Keratinocyte (primary cell): ENCODE measurements around the gene HMGXB3. TPM values are rescaled to one million over a fixed set of nuclear protein-coding genes. Genes with fewer than 3 reads are reported as not detected.

Experiments
- DNase-seq: peaks from one replicate; pipeline ENCODE4 v3.0.0-alpha.2; 2011; ENCODE audit warnings: low read depth, missing footprints, low spot score
- FAIRE-seq: peaks from 2 replicates; lab custom pipeline; 2011; peaks lifted over from hg19 to GRCh38; lab: Jason Lieb, UNC
- H2AFZ ChIP-seq: 2 replicates; pipeline ENCODE4 v1.6.0; 2012; ENCODE audit warnings: low read length, control low read depth, inconsistent platforms; ENCODE audit not compliant: control insufficient read depth
- H3K27ac ChIP-seq: 2 replicates; pipeline ENCODE4 v1.5.1; 2011; ENCODE audit warnings: low read length; ENCODE audit not compliant: control insufficient read depth, insufficient read depth
- H3K27me3 ChIP-seq: 3 replicates; pipeline ENCODE4 v1.6.0; 2011; ENCODE audit warnings: low read length; ENCODE audit not compliant: control insufficient read depth, insufficient read depth; ENCODE audit errors: extremely low read depth
- H3K36me3 ChIP-seq, 2 experiments: 2 replicates in 1 of 2; 3 replicates in 1 of 2; pipeline ENCODE4 v1.5.1; 2011; ENCODE audit warnings: low read length in 2 of 2, mild to moderate bottlenecking in 1 of 2; ENCODE audit not compliant: control insufficient read depth in 2 of 2, insufficient read depth in 2 of 2; ENCODE audit errors: extremely low read depth in 1 of 2
- H3K4me1 ChIP-seq: 3 replicates; pipeline ENCODE4 v1.5.1; 2011; ENCODE audit warnings: low read length; ENCODE audit not compliant: control insufficient read depth, insufficient read depth; ENCODE audit errors: extremely low read depth
- H3K4me2 ChIP-seq: 3 replicates; pipeline ENCODE4 v1.6.0; 2011; ENCODE audit warnings: low read depth, low read length; ENCODE audit not compliant: control insufficient read depth, insufficient read depth; ENCODE audit errors: extremely low read depth
- H3K4me3 ChIP-seq, 3 experiments: fragments of 200-600 bp in 1 of 3; sonication (generic) in 1 of 3; 2 replicates in 2 of 3; 3 replicates in 1 of 3; pipeline ENCODE4 v1.5.1; 2011 to 2016; ENCODE audit warnings: low read length in 3 of 3, mild to moderate bottlenecking in 3 of 3, control low read depth in 2 of 3, inconsistent platforms in 1 of 3, low read depth in 1 of 3, mixed read lengths in 1 of 3, mixed run types in 1 of 3, moderate library complexity in 1 of 3; ENCODE audit not compliant: control insufficient read depth in 2 of 3, insufficient read depth in 2 of 3; ENCODE audit errors: extremely low read depth in 1 of 3
- H3K79me2 ChIP-seq: 2 replicates; pipeline ENCODE4 v1.6.0; 2012; ENCODE audit warnings: low read length; ENCODE audit not compliant: control insufficient read depth, insufficient read depth
- H3K9ac ChIP-seq: 3 replicates; pipeline ENCODE4 v1.6.0; 2011; ENCODE audit warnings: low read length; ENCODE audit not compliant: control insufficient read depth, insufficient read depth; ENCODE audit errors: extremely low read depth
- H3K9me1 ChIP-seq: 3 replicates; pipeline ENCODE4 v1.6.0; 2011; ENCODE audit warnings: low read length; ENCODE audit not compliant: control insufficient read depth, insufficient read depth; ENCODE audit errors: extremely low read depth
- H3K9me3 ChIP-seq: 2 replicates; pipeline ENCODE4 v1.5.1; 2012; ENCODE audit warnings: low read depth, low read length; ENCODE audit not compliant: control insufficient read depth
- H4K20me1 ChIP-seq: 3 replicates; pipeline ENCODE4 v1.6.0; 2011; ENCODE audit warnings: low read length; ENCODE audit not compliant: control insufficient read depth, insufficient read depth; ENCODE audit errors: extremely low read depth
- EZH2 ChIP-seq: IDR thresholded peaks from one replicate; pipeline ENCODE4 v1.6.1; 2012; ENCODE audit warnings: inconsistent platforms, mild to moderate bottlenecking, low read length, moderate library complexity
- dilution Hi-C: fragments of 300-500 bp; cut with MboI; formaldehyde crosslinking; loops from one replicate; pipeline ENCODE4 v1.7.0; 2020; ENCODE audit warnings: low sequenced_read_pairs; ENCODE audit not compliant: extremely low pct_ligation_motif_present
- polyA plus RNA-seq, 5 experiments: library from polyadenylated mRNA; depleted of rRNA in 3 of 5; stranded (reverse) in 3 of 5; stranded (forward) in 1 of 5; unstranded in 1 of 5; fragments of >200 nt; gene quantifications; 1 replicate in 1 of 5; 2 replicates in 3 of 5; 3 replicates in 1 of 5; pipeline versions ENCODE4 v1.2.1 to v1.2.3, GENCODE V29; 2011 to 2012; ENCODE audit warnings: missing spikeins in 2 of 5, low read depth in 1 of 5, low replicate concordance in 1 of 5
- TF ChIP-seq, protein P1 (sequence below), 3 experiments: IDR thresholded peaks in 1 of 3; conservative IDR thresholded peaks in 1 of 3; optimal IDR thresholded peaks in 1 of 3; 2 replicates in 2 of 3; 3 replicates in 1 of 3; pipeline versions ENCODE3 to v1.5.1; 2011; ENCODE audit warnings: low read length in 3 of 3, mild to moderate bottlenecking in 3 of 3, moderate library complexity in 2 of 3, control low read depth in 1 of 3, inconsistent platforms in 1 of 3; ENCODE audit not compliant: insufficient read depth in 2 of 3; ENCODE audit errors: extremely low read depth in 1 of 3

Gene HMGXB3
- polyA plus RNA-seq, 1 donor (not counting 4 experiments of a cell fraction or from before 2014, with no cell fraction given): 39.4 TPM

DNA sequence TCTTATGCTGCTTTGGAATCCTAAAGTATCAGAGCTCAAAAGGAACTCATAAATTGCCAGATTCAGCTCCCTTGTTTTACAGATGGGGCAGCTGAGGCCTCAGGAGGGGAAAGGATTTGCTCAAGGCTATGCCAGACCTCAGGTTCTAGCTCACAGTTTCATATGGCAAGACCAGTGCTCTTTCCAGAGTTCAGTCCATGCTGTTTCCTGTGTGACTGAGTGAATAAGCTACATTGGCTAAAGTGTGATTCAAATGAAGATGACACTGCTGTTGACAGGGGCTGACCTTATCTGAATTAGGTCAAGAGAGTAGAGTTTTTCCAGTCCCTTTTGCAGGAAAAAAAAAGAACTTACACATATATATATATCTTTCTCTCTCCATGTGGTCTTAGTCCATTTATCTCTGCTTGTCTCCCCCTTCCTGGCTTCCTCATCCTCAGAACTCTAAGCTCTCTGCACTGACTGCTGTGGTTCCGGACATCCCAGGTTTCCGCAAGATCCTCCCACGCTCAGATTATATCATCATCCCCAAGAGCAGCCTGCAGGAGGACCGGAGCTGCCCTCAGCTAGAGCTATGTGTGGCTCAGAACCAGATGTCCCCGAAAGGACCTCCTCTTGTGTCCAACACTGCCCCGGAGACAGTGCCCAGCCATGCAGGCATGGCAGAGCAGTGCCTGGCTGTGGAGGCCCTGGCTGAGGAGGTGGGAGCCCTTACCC, 9.3 kb downstream of the HMGXB3 start:
- Histone ChIP-seq H3K36me3 (peaks cover 35 to 54% of the 10 kb centered on the region in 2 experiments), H3K9me3 (no peaks in the 10 kb centered on the region), H3K4me1 (peaks cover 3% of the 10 kb centered on the region), H2AFZ (no peak overlapping the region), H3K27me3 (no peaks in the 10 kb centered on the region), H3K4me3 (no peak overlapping the region), H3K79me2 (peaks cover 47% of the 10 kb centered on the region), H3K4me2 (no peak overlapping the region), H3K9me1 (peaks cover 6% of the 10 kb centered on the region), H3K9ac (no peak overlapping the region), H3K27ac (no peak overlapping the region), H4K20me1 (no peaks in the 10 kb centered on the region)
- FAIRE-seq: no peak
- no peak for DNase-seq
- dilution Hi-C loops: no loop called here
- TF ChIP-seq, protein P1, sequence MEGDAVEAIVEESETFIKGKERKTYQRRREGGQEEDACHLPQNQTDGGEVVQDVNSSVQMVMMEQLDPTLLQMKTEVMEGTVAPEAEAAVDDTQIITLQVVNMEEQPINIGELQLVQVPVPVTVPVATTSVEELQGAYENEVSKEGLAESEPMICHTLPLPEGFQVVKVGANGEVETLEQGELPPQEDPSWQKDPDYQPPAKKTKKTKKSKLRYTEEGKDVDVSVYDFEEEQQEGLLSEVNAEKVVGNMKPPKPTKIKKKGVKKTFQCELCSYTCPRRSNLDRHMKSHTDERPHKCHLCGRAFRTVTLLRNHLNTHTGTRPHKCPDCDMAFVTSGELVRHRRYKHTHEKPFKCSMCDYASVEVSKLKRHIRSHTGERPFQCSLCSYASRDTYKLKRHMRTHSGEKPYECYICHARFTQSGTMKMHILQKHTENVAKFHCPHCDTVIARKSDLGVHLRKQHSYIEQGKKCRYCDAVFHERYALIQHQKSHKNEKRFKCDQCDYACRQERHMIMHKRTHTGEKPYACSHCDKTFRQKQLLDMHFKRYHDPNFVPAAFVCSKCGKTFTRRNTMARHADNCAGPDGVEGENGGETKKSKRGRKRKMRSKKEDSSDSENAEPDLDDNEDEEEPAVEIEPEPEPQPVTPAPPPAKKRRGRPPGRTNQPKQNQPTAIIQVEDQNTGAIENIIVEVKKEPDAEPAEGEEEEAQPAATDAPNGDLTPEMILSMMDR (optimal IDR thresholded peaks at IDR 0.05 in 1 of 3, IDR thresholded peaks at IDR 0.05 in 1 of 3, conservative IDR thresholded peaks at IDR 0.05 in 1 of 3; ENCODE audit: extremely low read depth in 1 of 3, insufficient read depth in 2 of 3, low read length in 3 of 3): no peak
- no peak for TF ChIP-seq EZH2

DNA sequence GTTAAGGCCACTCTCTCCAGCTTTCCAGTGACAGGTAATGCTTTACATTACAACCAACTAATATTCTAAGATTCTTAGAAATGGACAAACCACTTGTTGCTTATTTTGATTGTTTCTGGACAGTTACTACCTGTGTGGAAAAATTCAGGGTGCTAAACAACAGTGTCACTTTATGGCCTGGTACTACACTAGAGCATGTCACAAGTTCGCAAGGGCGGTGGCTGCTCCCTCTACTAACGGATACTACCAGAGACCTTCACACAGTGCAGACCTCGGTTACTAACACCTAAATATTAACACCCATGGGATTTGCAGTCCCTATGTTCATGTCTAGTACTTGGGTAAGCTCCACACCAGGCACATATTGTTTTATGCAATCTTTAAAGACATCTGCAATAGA, 13.4 kb downstream of the HMGXB3 start:
- dilution Hi-C loops: no loop called here
- no peak for TF ChIP-seq EZH2
- TF ChIP-seq, protein P1 (optimal IDR thresholded peaks at IDR 0.05 in 1 of 3, IDR thresholded peaks at IDR 0.05 in 1 of 3, conservative IDR thresholded peaks at IDR 0.05 in 1 of 3; ENCODE audit: extremely low read depth in 1 of 3, insufficient read depth in 2 of 3, low read length in 3 of 3): no peak
- peaks cover 38 to 47% of the 10 kb centered on the region in 2 experiments for H3K36me3 ChIP-seq
- no peaks in the 10 kb centered on the region for H3K27me3 ChIP-seq
- no peak overlapping the region for H3K9ac ChIP-seq
- H4K20me1 ChIP-seq: no peaks in the 10 kb centered on the region
- H3K9me3 ChIP-seq: peaks cover 8% of the 10 kb centered on the region
- peaks cover 32% of the 10 kb centered on the region for H3K79me2 ChIP-seq
- peaks cover 3% of the 10 kb centered on the region for H3K9me1 ChIP-seq
- no peak overlapping the region for H3K4me3 ChIP-seq
- H3K27ac ChIP-seq: no peak overlapping the region
- H3K4me2 ChIP-seq: no peak overlapping the region
- FAIRE-seq: no peak
- no peak for DNase-seq
- no peak overlapping the region for H2AFZ ChIP-seq
- peaks cover 11% of the 10 kb centered on the region for H3K4me1 ChIP-seq
